Stimulated activated CD4-positive, alpha-beta T cell treated with anti-CD3 and anti-CD28 coated beads, Interleukin-4, amount 100 ng/mL, for 1 hour (primary cell): ENCODE measurements around the gene GALNT2.

ENCODE experiments used
- DNase-seq: peaks from one replicate; pipeline ENCODE4 v3.0.0-alpha.2; 2020

GALNT2 gene

GRCh38 chr1:230052018-230052417 is 15.0 kb upstream of the GALNT2 start:
- no peak for DNase-seq

GRCh38 chr1:230052665-230053064 is 14.4 kb upstream of the GALNT2 start:
- no peak for DNase-seq

- DNase-seq, result no peak
These were observed 12.8 kb upstream of the GALNT2 start for GRCh38 chr1:230054092-230054749.

GRCh38 chr1:230056098-230056497 is 10.9 kb upstream of the GALNT2 start:
- no peak for DNase-seq

GRCh38 chr1:230057100-230057499 is 9.9 kb upstream of the GALNT2 start:
- no peak for DNase-seq

GRCh38 chr1:230057681-230058565 is 9.1 kb upstream of the GALNT2 start:
- no peak for DNase-seq

- no peak for DNase-seq
These were observed 8.4 kb upstream of the GALNT2 start for GRCh38 chr1:230058626-230059025.

GRCh38 chr1:230061801-230062200 is 5.2 kb upstream of the GALNT2 start:
- DNase-seq, result no peak

- no peak for DNase-seq
These were observed 4.5 kb upstream of the GALNT2 start for GRCh38 chr1:230062521-230062920.

GRCh38 chr1:230064283-230064682 is 2.8 kb upstream of the GALNT2 start:
- DNase-seq, result no peak

GRCh38 chr1:230065161-230065560 is 1.9 kb upstream of the GALNT2 start:
- no peak for DNase-seq

GRCh38 chr1:230065571-230065970 is 1.5 kb upstream of the GALNT2 start:
- no peak for DNase-seq

GRCh38 chr1:230066031-230066430 is 1.0 kb upstream of the GALNT2 start:
- DNase-seq, result no peak

- DNase-seq, result peak; percentile 31
These were observed 407 bp downstream of the GALNT2 start for GRCh38 chr1:230067419-230067870.

GRCh38 chr1:230067871-230068620 is 1.0 kb downstream of the GALNT2 start:
- DNase-seq, result peak; percentile 21

- no peak for DNase-seq
These were observed 1.5 kb downstream of the GALNT2 start for GRCh38 chr1:230068621-230068873.

GRCh38 chr1:230068952-230069684 is 2.1 kb downstream of the GALNT2 start:
- no peak for DNase-seq

- DNase-seq, result no peak
These were observed 2.8 kb downstream of the GALNT2 start for GRCh38 chr1:230069796-230070195.

- no peak for DNase-seq
These were observed 3.5 kb downstream of the GALNT2 start for GRCh38 chr1:230070321-230071208.

- no peak for DNase-seq
These were observed 4.3 kb downstream of the GALNT2 start for GRCh38 chr1:230071316-230071715.

GRCh38 chr1:230072296-230072695 is 5.3 kb downstream of the GALNT2 start:
- no peak for DNase-seq

- no peak for DNase-seq
These were observed 5.8 kb downstream of the GALNT2 start for GRCh38 chr1:230072866-230073265.
